HTERT RPE-1 (cell line): ENCODE measurements around the gene ACOXL.

Source experiments
- in situ Hi-C: fragments of 300-500 bp; cut with MboI; formaldehyde crosslinking; loops from 4 replicates; pipeline ENCODE4 v1.14.3; 2020; ENCODE audit warnings: low sequenced_read_pairs

The ACOXL gene

GRCh38 chr2:110993557-110994231 lies 261.3 kb downstream of the ACOXL start:
- in situ Hi-C loops: no loop called here

- in situ Hi-C loops: no loop called here
Observed at GRCh38 chr2:110994250-110994961, 262.0 kb downstream of the ACOXL start.

DNA sequence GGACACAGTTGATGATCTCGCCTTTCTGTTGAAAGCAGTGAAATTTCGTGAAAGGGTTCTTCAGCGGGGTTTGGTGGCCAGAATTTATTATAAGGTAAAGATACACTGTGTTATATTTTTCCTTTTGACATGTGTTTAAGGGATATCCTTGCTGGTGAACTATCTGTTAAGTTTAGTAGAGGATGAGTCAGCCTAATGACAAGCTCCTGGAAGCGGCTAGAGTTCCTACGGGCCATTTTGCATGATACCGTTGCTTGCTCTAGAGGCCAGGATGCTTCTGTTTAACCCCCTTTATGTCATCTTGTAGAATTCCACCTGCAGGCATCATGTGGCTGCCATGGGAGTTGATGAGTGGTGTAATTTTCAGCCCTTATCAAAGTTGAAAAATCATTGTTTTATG lies 263.5 kb downstream of the ACOXL start:
- in situ Hi-C loops: no loop called here

- in situ Hi-C loops: no loop called here
Observed at GRCh38 chr2:110997331-110998045, 265.1 kb downstream of the ACOXL start.

DNA sequence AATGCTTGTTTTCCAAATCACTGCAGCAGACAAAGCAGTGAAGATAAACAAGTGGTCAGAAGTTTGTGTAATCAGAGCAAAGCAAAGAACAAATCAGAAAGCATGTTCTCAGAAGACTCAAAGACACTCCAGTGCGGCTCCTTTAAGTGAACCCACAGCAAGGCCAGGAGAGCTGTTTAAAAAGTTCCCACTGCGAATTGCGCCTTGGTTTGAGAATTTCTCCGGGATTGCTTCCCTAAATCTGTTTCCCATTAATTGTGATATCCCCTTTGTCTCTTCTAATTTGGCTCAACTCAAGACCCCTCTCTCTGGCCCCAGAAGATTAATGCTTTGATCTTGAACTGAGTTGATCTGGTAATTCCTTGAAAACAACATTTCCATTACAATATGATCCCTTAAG lies 265.9 kb downstream of the ACOXL start:
- in situ Hi-C loops: no loop called here

- in situ Hi-C loops: no loop called here
Observed at GRCh38 chr2:110999626-111000025, 267.3 kb downstream of the ACOXL start.

DNA sequence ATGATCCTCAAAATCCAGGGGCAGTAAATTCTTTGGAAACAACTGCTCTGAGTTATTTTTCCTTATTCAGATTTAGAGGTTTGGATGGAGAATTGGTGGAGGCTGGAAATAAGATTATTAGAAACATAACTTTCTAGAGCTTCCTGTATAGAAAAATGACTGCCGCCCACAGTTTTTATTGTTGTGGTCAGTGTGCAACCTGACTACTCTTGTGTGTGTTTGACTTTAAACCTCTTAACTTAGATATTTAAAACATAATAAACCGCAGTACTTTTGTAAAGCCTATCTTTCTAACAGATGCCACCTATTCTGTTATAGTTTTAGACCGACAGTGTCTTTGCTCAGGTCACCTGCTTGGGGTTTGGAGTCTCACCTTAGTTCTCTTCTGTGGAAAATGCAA lies 272.9 kb downstream of the ACOXL start:
- in situ Hi-C loops: no loop called here

GRCh38 chr2:111005821-111006220 lies 273.4 kb downstream of the ACOXL start:
- in situ Hi-C loops: no loop called here

DNA sequence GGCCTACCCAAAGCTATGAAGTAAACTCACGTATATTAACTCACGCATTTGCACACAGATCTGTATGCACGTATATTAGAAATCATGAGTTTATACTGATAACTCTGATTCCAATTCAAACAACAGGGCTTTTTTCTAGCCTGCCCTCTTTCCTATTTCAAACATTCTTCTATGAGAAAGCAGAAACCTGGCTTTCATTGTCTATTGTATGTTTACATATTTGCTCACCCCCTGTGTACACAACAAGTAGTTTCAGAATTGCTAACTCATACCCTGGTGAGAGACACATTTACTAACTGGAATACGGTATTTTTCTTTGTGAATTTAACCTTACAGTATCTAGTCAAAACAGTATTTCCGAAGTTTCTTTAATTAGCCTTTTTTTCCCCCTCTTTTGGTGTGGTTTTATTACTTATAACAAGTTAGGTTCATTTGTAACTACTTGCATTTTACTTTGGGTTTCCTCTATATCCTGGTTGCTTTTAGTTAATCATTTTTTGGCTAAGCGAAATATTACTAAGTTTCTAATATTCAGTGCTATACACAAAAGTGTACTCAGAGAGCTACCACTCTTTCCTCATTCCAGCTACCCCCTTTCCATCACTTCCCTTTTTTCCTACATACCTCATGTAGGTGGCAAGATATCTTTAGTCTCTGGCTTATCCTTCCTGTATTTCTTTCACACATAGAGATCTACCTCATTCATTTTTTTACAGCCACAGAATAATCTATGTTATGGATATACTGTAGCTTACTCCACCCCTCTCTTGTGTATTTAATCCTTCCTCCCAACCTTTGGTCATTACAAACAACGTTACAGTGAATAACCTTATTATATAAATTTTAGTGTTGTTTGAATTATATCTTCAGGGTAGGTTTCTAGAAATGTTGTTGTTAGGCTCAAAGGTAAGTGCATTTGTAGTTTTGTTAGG lies 275.6 kb downstream of the ACOXL start:
- in situ Hi-C loops: no loop called here

GRCh38 chr2:111011218-111011617 lies 278.8 kb downstream of the ACOXL start:
- in situ Hi-C loops: no loop called here

DNA sequence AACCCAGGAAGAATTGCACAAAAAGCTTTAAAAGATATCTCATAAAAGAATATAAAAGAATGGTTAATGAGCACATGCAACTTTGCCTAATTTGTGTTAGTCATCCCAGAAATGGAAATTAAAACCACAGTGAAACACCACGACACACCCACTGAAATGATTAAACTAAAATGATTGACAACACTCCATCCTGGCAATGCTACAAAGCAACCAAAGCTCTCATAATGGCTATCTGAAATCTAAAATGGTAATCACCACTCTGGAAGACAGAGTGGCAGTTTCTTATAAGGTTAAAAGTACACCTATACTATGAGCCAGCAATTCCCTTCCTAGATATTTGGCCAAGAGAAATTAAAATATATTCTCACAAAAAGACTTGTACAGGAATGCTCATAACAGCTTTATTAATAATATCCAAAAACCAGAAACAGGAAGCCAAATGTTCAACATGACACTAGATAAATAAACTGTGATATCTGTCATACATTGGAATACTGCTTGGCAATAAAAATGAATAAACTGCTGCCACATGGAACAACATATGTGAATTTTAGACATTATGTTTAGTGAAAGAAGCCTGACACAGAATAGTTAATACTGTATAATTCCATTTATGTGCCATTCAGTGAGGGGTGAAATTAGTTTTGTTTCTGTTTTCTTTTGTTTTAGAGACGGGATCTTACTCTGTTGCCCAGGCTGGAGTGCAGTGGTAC lies 283.1 kb downstream of the ACOXL start:
- in situ Hi-C loops: no loop called here

DNA sequence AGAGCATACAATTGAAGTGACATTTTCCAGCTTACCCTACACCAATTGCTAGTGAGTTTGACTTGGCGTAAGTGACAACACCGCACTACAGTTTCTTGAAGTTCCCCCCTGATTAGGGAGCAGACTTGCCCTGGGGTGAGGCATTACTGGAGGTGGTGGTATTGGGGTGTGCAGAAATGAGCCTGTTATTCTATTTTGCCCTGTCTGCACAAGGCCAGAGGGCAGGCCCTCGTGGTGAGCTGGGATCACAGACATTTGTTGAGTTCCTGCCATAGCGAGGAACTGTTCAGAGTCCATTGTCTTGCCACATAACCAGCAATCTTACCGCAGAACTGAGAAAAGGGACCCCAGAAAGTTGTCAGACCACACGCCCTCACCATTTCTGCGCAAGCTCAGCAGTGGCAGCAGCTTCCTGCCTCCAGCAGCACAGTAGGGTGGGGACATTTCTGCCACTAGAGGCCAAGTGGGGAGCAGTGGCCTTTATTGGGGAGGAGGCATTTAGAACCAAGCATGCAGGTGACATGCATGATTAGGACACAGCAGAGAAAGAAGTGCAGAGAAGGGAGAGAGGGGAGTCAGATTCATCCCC lies 284.8 kb downstream of the ACOXL start:
- in situ Hi-C loops: no loop called here

- in situ Hi-C loops: no loop called here
Observed at GRCh38 chr2:111017909-111018308, 285.5 kb downstream of the ACOXL start.

DNA sequence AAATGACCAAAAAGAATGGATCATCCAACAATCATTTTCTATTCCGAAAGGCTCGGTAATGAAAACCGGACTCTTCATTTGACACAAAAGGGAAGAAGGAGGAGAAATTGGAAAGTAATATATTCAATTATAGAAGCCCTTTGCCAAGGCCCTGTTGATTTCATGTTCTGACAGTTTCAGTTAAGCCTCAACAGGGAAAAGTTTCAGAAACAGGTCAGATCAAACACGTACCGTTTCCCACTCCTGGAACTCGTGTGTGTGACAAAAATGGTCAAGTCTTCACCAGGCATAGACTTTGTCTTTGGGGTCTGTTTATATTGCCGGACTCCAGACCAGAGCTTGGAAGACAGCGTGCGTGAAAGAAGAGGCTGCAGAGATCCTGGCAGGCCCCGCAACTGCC lies 287.0 kb downstream of the ACOXL start:
- in situ Hi-C loops: no loop called here

- in situ Hi-C loops: no loop called here
Observed at GRCh38 chr2:111022633-111023032, 290.3 kb downstream of the ACOXL start.

- in situ Hi-C loops: no loop called here
Observed at GRCh38 chr2:111024496-111024895, 292.1 kb downstream of the ACOXL start.

DNA sequence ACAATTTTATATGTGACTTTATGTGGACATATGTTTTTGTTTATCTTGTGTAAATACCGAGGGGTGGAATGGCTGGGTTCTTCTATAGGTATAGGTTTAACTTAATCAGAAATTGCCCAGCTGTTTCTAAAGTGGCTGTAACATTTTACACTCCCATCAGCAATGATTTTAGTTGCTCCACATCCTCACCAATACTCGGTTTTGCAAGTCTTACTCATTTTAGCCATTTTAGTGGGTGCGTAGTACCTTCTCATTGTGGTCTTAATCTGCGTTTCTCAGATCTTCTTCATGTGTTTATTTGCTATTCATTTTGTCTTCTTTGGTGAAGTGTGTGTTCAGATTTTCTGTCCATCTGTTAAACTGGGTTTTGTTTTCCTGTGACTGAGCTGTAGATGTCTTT lies 292.9 kb downstream of the ACOXL start:
- in situ Hi-C loops: no loop called here

DNA sequence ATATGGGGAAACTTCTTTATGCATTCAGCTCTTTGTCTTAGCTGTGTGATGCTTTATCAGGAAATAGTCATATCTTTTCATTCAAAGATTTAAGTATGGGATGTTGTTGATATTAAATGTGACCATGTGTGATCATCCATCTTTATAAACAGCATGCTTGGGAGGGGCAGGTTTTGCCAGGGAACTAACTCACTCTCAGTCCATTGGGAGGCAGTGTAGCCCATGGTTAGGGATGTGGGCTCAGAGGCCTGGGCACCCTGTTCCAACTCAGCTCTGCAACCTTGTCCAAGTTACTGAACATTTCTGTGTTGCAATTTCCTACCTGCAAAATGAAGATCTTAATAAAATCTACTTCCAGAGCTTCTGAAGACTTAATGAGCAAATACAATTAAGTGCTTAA lies 296.3 kb downstream of the ACOXL start:
- in situ Hi-C loops: no loop called here

DNA sequence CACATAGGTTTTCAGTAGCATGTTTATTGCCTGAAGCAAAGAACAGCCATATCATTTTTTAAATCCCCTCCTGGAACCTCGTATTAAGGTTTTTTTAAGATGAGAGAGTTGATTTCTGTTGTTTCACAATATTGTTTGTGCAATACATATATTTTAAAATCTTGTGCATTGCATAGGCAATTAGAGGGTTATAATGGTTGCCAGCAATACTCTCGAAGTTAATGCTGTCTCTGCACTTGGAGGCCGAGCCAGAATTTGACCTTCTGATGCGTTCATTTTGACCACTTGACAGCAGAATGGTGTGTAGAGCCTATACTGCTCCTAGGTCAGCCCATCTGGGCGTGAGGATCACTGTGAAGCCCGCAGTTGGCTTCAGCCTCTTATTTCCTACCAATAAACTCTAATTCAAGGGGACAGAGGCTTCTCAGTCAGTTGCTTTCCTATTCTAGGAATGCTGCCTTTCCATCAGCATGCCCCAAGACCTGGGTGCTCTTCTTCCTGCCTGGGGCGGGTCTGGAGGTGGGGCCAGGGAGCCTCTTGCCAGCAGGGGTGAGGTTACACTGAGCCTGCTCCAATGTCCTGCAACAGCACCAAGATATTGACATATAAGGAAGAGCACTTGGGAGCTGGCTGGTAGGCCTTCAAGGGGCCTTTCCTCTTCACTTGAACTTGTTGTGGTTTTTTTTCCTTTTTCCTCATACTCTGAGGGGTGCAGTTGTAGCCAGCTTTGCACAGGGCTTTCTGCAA lies 297.0 kb downstream of the ACOXL start:
- in situ Hi-C loops: no loop called here
